PC-9 (cell line): ENCODE data around the gene EMILIN3.

Experiments
- CTCF ChIP-seq: fragments of 200-600 bp; sonication (generic); conservative IDR thresholded peaks from 2 replicates; pipeline ENCODE4 v1.6.1; 2017; ENCODE audit warnings: mixed run types, antibody characterized with exemption, mild to moderate bottlenecking, moderate library complexity
- EZH2 ChIP-seq: fragments of 200-600 bp; sonication (generic); IDR thresholded peaks from 2 replicates; pipeline ENCODE4 v1.8.0; 2017; ENCODE audit warnings: antibody characterized with exemption, low read depth

DNA sequence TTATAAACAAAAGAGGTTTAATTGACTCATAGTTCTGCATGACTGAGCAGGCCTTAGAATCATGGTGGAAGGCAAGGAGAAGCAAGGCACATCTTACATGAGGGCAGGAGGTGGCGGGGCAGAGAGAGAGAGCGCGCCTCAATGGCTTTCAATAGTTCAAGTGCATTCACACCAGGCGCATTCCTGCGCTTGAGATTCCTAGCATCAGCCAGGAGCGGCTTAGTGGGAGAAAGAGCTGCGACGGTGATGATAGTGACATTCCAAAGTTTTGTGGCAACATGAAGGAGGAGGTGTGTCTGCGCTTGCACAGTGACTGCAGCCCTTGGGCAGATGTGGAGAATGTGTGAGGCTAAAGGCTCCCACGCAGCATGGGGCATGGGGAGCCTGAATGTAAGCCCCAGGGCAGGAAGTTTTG lies 25.0 kb upstream of the EMILIN3 start:
- no peak for TF ChIP-seq CTCF
- TF ChIP-seq EZH2 = no peak
